Central memory CD8-positive, alpha-beta T cell (primary cell): ENCODE results near the gene SLC25A22.

ENCODE experiments used
- ATAC-seq: fragments of 150-1000 bp; cut with Tn5 transposase; replicated peaks from 2 replicates; pipeline ENCODE4 v1.10.0; 2022; ENCODE audit warnings: mild to moderate bottlenecking, moderate FRiP score, moderate number of reproducible peaks; ENCODE audit not compliant: poor library complexity, severe bottlenecking; ENCODE audit errors: extremely low read depth
- DNase-seq, 2 donors: peaks; one replicate each; pipeline ENCODE4 v3.0.0; 2021; ENCODE audit warnings: low spot score in 2 of 2
- H3K27ac Mint-ChIP-seq: one replicate; pipeline ENCODE4 v1.8.0; 2022; ENCODE audit warnings: low read depth, mild to moderate bottlenecking, moderate library complexity, mixed read lengths
- H3K27me3 Mint-ChIP-seq: one replicate; pipeline ENCODE4 v1.8.0; 2022; ENCODE audit warnings: mixed read lengths
- H3K36me3 Mint-ChIP-seq: one replicate; pipeline ENCODE4 v1.8.0; 2022; ENCODE audit warnings: mild to moderate bottlenecking, moderate library complexity, mixed read lengths; ENCODE audit not compliant: insufficient read depth
- H3K4me1 Mint-ChIP-seq: one replicate; pipeline ENCODE4 v1.8.0; 2022; ENCODE audit warnings: mixed read lengths
- H3K4me3 Mint-ChIP-seq: one replicate; pipeline ENCODE4 v1.8.0; 2022; ENCODE audit warnings: mild to moderate bottlenecking, moderate library complexity, mixed read lengths
- H3K9me3 Mint-ChIP-seq: one replicate; pipeline ENCODE4 v1.8.0; 2022; ENCODE audit warnings: mixed read lengths

Gene SLC25A22

GRCh38 chr11:770642-771616 is 27.2 kb downstream of the SLC25A22 start:
- H3K4me3 Mint-ChIP-seq, result no peak overlapping the region
- no peak for DNase-seq
- no peaks in the 10 kb centered on the region for H3K27me3 Mint-ChIP-seq
- no peak overlapping the region for H3K27ac Mint-ChIP-seq
- peaks cover 8% of the 10 kb centered on the region for H3K36me3 Mint-ChIP-seq
- ATAC-seq, result no peak
- H3K4me1 Mint-ChIP-seq, result peaks cover 13% of the 10 kb centered on the region
- no peaks in the 10 kb centered on the region for H3K9me3 Mint-ChIP-seq

- Mint-ChIP-seq H3K36me3 (peaks cover 8% of the 10 kb centered on the region), H3K4me1 (peaks cover 6% of the 10 kb centered on the region), H3K27ac (no peak overlapping the region), H3K27me3 (no peaks in the 10 kb centered on the region), H3K9me3 (no peaks in the 10 kb centered on the region), H3K4me3 (no peak overlapping the region)
- no peak for DNase-seq
- ATAC-seq, result no peak
Observed at GRCh38 chr11:769887-770641, 28.0 kb downstream of the SLC25A22 start.

- Mint-ChIP-seq H3K27ac (peak overlapping the region; percentile 11), H3K4me1 (no peaks in the 10 kb centered on the region), H3K9me3 (no peaks in the 10 kb centered on the region), H3K27me3 (no peaks in the 10 kb centered on the region), H3K36me3 (peaks cover 13% of the 10 kb centered on the region), H3K4me3 (no peak overlapping the region)
- no peak for ATAC-seq
- no peak for DNase-seq
Observed at GRCh38 chr11:767238-767637, 30.8 kb downstream of the SLC25A22 start.

- no peaks in the 10 kb centered on the region for H3K27me3 Mint-ChIP-seq
- no peak for DNase-seq
- peak overlapping the region; percentile 11 for H3K27ac Mint-ChIP-seq
Observed at GRCh38 chr11:766936-767210, 31.2 kb downstream of the SLC25A22 start.

GRCh38 chr11:766106-766935 is 31.8 kb downstream of the SLC25A22 start:
- peak overlapping the region; percentile 11 for H3K27ac Mint-ChIP-seq
- DNase-seq, result no peak
- H3K9me3 Mint-ChIP-seq, result no peaks in the 10 kb centered on the region
- peaks cover 14% of the 10 kb centered on the region for H3K36me3 Mint-ChIP-seq
- no peak for ATAC-seq
- H3K4me3 Mint-ChIP-seq, result no peak overlapping the region
- no peaks in the 10 kb centered on the region for H3K27me3 Mint-ChIP-seq
- H3K4me1 Mint-ChIP-seq, result no peaks in the 10 kb centered on the region

More at GRCh38 chr11:766936-767210, 31.2 kb downstream of the SLC25A22 start:
- ATAC-seq, result no peak
- Mint-ChIP-seq H3K4me3 (no peak overlapping the region), H3K9me3 (no peaks in the 10 kb centered on the region), H3K36me3 (peaks cover 14% of the 10 kb centered on the region), H3K4me1 (no peaks in the 10 kb centered on the region)

GRCh38 chr11:765802-766091 is 32.3 kb downstream of the SLC25A22 start:
- Mint-ChIP-seq H3K4me3 (no peak overlapping the region), H3K4me1 (no peaks in the 10 kb centered on the region), H3K36me3 (peaks cover 18% of the 10 kb centered on the region), H3K9me3 (no peaks in the 10 kb centered on the region), H3K27me3 (no peaks in the 10 kb centered on the region), H3K27ac (no peak overlapping the region)
- ATAC-seq (no peak), DNase-seq (no peak)

- DNase-seq, result peak; percentile 47 to 52
- Mint-ChIP-seq H3K4me3 (no peak overlapping the region), H3K4me1 (no peaks in the 10 kb centered on the region), H3K27ac (no peak overlapping the region), H3K9me3 (no peaks in the 10 kb centered on the region), H3K27me3 (no peaks in the 10 kb centered on the region), H3K36me3 (peaks cover 17% of the 10 kb centered on the region)
- ATAC-seq, result peak; percentile 58
Observed at GRCh38 chr11:765025-765801, 32.9 kb downstream of the SLC25A22 start.

- Mint-ChIP-seq H3K9me3 (no peaks in the 10 kb centered on the region), H3K4me1 (no peaks in the 10 kb centered on the region), H3K4me3 (no peak overlapping the region), H3K27ac (no peak overlapping the region), H3K27me3 (no peaks in the 10 kb centered on the region), H3K36me3 (peaks cover 20% of the 10 kb centered on the region)
- no peak for ATAC-seq
- no peak for DNase-seq
Observed at GRCh38 chr11:764322-765024, 33.6 kb downstream of the SLC25A22 start.

- H3K27me3 Mint-ChIP-seq, result no peaks in the 10 kb centered on the region
- H3K9me3 Mint-ChIP-seq, result no peaks in the 10 kb centered on the region
- H3K4me1 Mint-ChIP-seq, result no peaks in the 10 kb centered on the region
- no peak for ATAC-seq
- DNase-seq, result no peak
- no peak overlapping the region for H3K27ac Mint-ChIP-seq
- H3K4me3 Mint-ChIP-seq, result no peak overlapping the region
- H3K36me3 Mint-ChIP-seq, result peaks cover 21% of the 10 kb centered on the region
Observed at GRCh38 chr11:763549-764321, 34.3 kb downstream of the SLC25A22 start.

- Mint-ChIP-seq H3K4me3 (no peak overlapping the region), H3K27me3 (no peaks in the 10 kb centered on the region), H3K36me3 (peaks cover 21% of the 10 kb centered on the region), H3K27ac (peak overlapping the region; percentile 69), H3K9me3 (no peaks in the 10 kb centered on the region), H3K4me1 (no peaks in the 10 kb centered on the region)
- DNase-seq, result no peak
- ATAC-seq, result no peak
Observed at GRCh38 chr11:763073-763463, 35.0 kb downstream of the SLC25A22 start.

- Mint-ChIP-seq H3K27ac (peak overlapping the region; percentile 69), H3K9me3 (no peaks in the 10 kb centered on the region), H3K36me3 (peaks cover 21% of the 10 kb centered on the region), H3K27me3 (no peaks in the 10 kb centered on the region), H3K4me1 (no peaks in the 10 kb centered on the region), H3K4me3 (no peak overlapping the region)
- DNase-seq, result no peak
- ATAC-seq, result no peak
Observed at GRCh38 chr11:762421-763072, 35.5 kb downstream of the SLC25A22 start.
